SIG-M5 (cell line): Measurements from ENCODE around the gene CEP41.

Source experiments
- DNase-seq: peaks from one replicate; lab custom pipeline; 2025; lab: John Stamatoyannopoulos, UW

The CEP41 gene

GRCh38 chr7:130350945-130351790 lies 89.6 kb downstream of the CEP41 start:
- DNase-seq = no peak

- DNase-seq = no peak
Measured at GRCh38 chr7:130349911-130350782, 90.7 kb downstream of the CEP41 start.

GRCh38 chr7:130346941-130347340 lies 93.9 kb downstream of the CEP41 start:
- DNase-seq = no peak

- DNase-seq = no peak
Measured at GRCh38 chr7:130346177-130346905, 94.5 kb downstream of the CEP41 start.

- DNase-seq = no peak
Measured at GRCh38 chr7:130345725-130346124, 95.1 kb downstream of the CEP41 start.

- no peak for DNase-seq
Measured at GRCh38 chr7:130345136-130345535, 95.7 kb downstream of the CEP41 start.

- no peak for DNase-seq
Measured at GRCh38 chr7:130344271-130344866, 96.4 kb downstream of the CEP41 start, which contains the start of gene CPA5. CPA5 (plus strand) TSS chr7:130344816; CDS start chr7:130346486, 1,670 bp downstream.
